ENCODE measurements around the gene CMTM2.
"Not testable (repeated sequence)": the region's sequence is repeated elsewhere in the genome, so short reads cannot be mapped to it uniquely, and the experiment has no call there.

CMTM2 gene

GRCh38 chr16:66610111-66610820 lies 31.0 kb downstream of the CMTM2 start:
- DNase-seq = no peak

GRCh38 chr16:66611911-66612310 lies 32.6 kb downstream of the CMTM2 start:
- not testable (repeated sequence) for DNase-seq

- DNase-seq = no peak
Observed at GRCh38 chr16:66612422-66612821, 33.2 kb downstream of the CMTM2 start.

GRCh38 chr16:66614161-66614802 lies 35.0 kb downstream of the CMTM2 start:
- no peak for DNase-seq

- DNase-seq = no peak
Observed at GRCh38 chr16:66616169-66616568, 36.9 kb downstream of the CMTM2 start.

GRCh38 chr16:66616592-66616991 lies 37.3 kb downstream of the CMTM2 start:
- no peak for DNase-seq

- DNase-seq = no peak
Observed at GRCh38 chr16:66617010-66617434, 37.8 kb downstream of the CMTM2 start.

GRCh38 chr16:66617728-66618127 lies 38.5 kb downstream of the CMTM2 start:
- no peak for DNase-seq

GRCh38 chr16:66618588-66619375 lies 39.5 kb downstream of the CMTM2 start:
- no peak for DNase-seq

GRCh38 chr16:66619534-66620428 lies 40.5 kb downstream of the CMTM2 start:
- no peak for DNase-seq

GRCh38 chr16:66620429-66620795 lies 41.1 kb downstream of the CMTM2 start:
- no peak for DNase-seq

GRCh38 chr16:66621973-66622372 lies 42.7 kb downstream of the CMTM2 start:
- no peak for DNase-seq

GRCh38 chr16:66622863-66623262 lies 43.6 kb downstream of the CMTM2 start:
- no peak for DNase-seq

GRCh38 chr16:66623755-66624154 lies 44.5 kb downstream of the CMTM2 start:
- DNase-seq = no peak

- DNase-seq = not testable (repeated sequence)
Observed at GRCh38 chr16:66627611-66628378, 48.5 kb downstream of the CMTM2 start.

- DNase-seq = no peak
Observed at GRCh38 chr16:66629856-66630255, 50.6 kb downstream of the CMTM2 start.

GRCh38 chr16:66630561-66631260 lies 51.4 kb downstream of the CMTM2 start:
- DNase-seq = not testable (repeated sequence)

- DNase-seq = not testable (repeated sequence)
Observed at GRCh38 chr16:66631558-66631957, 52.3 kb downstream of the CMTM2 start.

- DNase-seq = no peak
Observed at GRCh38 chr16:66634527-66635196, 55.4 kb downstream of the CMTM2 start.

GRCh38 chr16:66635406-66635805 lies 56.1 kb downstream of the CMTM2 start:
- no peak for DNase-seq

GRCh38 chr16:66636199-66636598 lies 56.9 kb downstream of the CMTM2 start:
- DNase-seq = no peak
